Measurements from ENCODE around the gene CACNA2D4.
A peak's percentile ranks its signal among the peaks of the same experiment; 100 is the strongest.

CACNA2D4 gene

DNA sequence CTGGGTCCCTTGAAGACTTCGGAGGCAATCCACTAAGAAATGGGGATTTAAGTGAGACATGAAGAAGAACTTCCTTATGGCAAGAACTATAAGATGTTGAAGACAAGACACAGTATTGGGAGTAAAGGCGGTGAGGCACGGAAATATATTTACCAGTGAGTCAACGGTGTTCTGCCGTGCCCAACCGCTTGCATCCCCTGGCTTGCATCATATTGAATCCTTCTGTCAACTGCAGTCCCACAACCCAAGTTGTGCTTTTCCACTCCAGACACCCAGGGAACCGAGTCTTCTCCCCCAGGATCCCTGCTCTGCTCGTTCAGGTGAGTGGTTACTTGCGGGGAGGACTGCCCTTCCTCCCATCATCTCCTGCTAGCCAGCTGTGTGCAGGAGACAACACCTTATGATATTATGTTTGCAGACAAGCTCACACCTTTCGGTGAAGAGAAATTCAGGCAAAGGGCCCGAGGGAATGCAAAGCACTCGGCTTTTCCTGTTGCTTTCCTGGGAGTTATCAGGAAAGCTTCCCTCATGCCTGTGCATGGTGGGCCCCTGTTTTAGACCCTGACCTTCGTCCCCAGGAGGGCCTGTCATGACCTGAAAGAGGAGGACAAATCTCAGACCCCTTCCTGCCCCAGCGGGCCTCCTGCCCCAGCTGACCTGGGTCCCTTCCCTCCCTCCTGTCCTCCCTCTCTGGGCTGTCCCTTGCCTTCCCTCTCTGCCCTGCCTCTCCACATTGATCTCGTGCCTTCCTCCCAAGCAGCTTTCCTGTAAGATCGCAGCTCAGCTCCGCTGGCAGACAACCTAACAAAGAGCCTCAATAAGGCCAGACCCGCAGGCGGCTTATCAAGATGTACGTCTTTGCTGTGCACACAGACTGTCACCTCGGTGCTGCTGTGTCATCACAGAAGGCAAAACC lies 102.4 kb downstream of the CACNA2D4 start:
- Histone ChIP-seq H3K27me3 (ENCODE audit: low read depth, low read length) (peaks cover 22% of the 10 kb centered on the region), H3K9ac (ENCODE audit: low read length) (no peak overlapping the region), H3K4me1 (ENCODE audit: low read length) (peaks cover 20% of the 10 kb centered on the region)

DNA sequence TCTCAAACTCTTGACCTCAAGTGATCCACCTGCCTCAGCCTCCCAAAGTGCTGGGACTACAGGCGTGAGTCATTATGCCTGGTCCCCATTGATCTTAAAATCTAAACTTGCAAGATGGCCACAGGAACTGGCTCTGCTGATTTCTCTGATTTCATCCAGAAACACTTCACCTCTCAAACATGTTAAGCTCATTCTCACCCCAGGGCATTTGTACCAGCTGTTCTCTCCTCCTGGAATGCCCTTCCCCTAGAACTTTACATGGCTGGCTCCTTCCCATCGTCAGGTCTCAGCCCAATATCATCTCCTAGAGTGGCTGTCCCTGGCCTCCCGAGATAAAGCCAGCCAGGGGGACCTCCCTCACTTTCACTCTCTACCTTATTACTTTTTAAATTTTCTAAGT lies 103.3 kb downstream of the CACNA2D4 start:
- no peak overlapping the region for H3K4me3 ChIP-seq (ENCODE audit: low read length)
- no peak overlapping the region for H3K4me2 ChIP-seq (ENCODE audit: low read length)
- H3K36me3 ChIP-seq (replicated peaks; ENCODE audit: low read depth, low read length): no peaks in the 10 kb centered on the region
- peaks cover 22% of the 10 kb centered on the region; the same call in 1 of the 2 replicates for H3K27me3 ChIP-seq (ENCODE audit: low read depth, low read length)
- peaks cover 20% of the 10 kb centered on the region for H3K4me1 ChIP-seq (ENCODE audit: low read length)
- no peaks in the 10 kb centered on the region for H3K79me2 ChIP-seq (ENCODE audit: low read length)
- H4K20me1 ChIP-seq (ENCODE audit: insufficient read depth, low read length): no peaks in the 10 kb centered on the region
- TF ChIP-seq EZH2phosphoT487 (IDR thresholded peaks at IDR 0.05; ENCODE audit: low read depth): no peak
- TF ChIP-seq, protein P1, sequence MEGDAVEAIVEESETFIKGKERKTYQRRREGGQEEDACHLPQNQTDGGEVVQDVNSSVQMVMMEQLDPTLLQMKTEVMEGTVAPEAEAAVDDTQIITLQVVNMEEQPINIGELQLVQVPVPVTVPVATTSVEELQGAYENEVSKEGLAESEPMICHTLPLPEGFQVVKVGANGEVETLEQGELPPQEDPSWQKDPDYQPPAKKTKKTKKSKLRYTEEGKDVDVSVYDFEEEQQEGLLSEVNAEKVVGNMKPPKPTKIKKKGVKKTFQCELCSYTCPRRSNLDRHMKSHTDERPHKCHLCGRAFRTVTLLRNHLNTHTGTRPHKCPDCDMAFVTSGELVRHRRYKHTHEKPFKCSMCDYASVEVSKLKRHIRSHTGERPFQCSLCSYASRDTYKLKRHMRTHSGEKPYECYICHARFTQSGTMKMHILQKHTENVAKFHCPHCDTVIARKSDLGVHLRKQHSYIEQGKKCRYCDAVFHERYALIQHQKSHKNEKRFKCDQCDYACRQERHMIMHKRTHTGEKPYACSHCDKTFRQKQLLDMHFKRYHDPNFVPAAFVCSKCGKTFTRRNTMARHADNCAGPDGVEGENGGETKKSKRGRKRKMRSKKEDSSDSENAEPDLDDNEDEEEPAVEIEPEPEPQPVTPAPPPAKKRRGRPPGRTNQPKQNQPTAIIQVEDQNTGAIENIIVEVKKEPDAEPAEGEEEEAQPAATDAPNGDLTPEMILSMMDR (IDR thresholded peaks at IDR 0.05; ENCODE audit: low read depth, low read length): no peak
- no peak overlapping the region for H3K9ac ChIP-seq (ENCODE audit: low read length)
- no peak overlapping the region for H3K27ac ChIP-seq (ENCODE audit: low read length)
- no peaks in the 10 kb centered on the region for H3K9me3 ChIP-seq (ENCODE audit: insufficient read depth, low read length)
- H2AFZ ChIP-seq (ENCODE audit: low read depth, low read length): no peak overlapping the region

More for the DNA sequence above, 102.4 kb downstream of the CACNA2D4 start:
- Histone ChIP-seq H3K79me2 (ENCODE audit: low read length) (no peaks in the 10 kb centered on the region), H3K4me2 (ENCODE audit: low read length) (no peak overlapping the region), H3K36me3 (replicated peaks; ENCODE audit: low read depth, low read length) (no peaks in the 10 kb centered on the region), H3K4me3 (ENCODE audit: low read length) (no peak overlapping the region), H4K20me1 (ENCODE audit: insufficient read depth, low read length) (no peaks in the 10 kb centered on the region), H3K9me3 (ENCODE audit: insufficient read depth, low read length) (no peaks in the 10 kb centered on the region), H3K27ac (ENCODE audit: low read length) (no peak overlapping the region), H2AFZ (ENCODE audit: low read depth, low read length) (no peak overlapping the region)
- TF ChIP-seq, protein P1 (IDR thresholded peaks at IDR 0.05; ENCODE audit: low read depth, low read length): no peak
- TF ChIP-seq EZH2phosphoT487 (IDR thresholded peaks at IDR 0.05; ENCODE audit: low read depth): no peak

DNA sequence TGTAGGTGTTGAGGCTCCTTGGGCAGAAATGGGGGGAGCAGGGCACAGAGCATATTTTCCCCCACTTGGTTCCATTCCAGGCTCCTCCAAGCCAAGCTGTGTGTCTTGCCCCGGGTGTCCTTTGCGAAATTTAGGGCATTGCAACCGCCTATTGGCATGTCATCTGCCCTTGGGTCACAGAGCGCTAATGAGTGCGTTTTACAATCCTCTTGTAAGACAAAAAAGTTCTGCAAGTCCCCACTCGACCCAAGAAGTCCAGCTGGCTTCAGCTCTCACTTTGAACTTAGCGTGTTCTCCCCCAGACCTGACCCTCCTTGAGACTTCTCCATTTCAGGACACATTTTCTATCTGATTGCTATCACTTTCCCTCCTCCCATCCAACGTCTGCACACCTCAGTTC lies 104.2 kb downstream of the CACNA2D4 start:
- H3K27ac ChIP-seq (ENCODE audit: low read length): no peak overlapping the region
- peaks cover 22% of the 10 kb centered on the region; the same call in 1 of the 2 replicates for H3K27me3 ChIP-seq (ENCODE audit: low read depth, low read length)
- no peaks in the 10 kb centered on the region for H3K79me2 ChIP-seq (ENCODE audit: low read length)
- H2AFZ ChIP-seq (ENCODE audit: low read depth, low read length): no peak overlapping the region
- H3K4me3 ChIP-seq (ENCODE audit: low read length): no peak overlapping the region
- no peaks in the 10 kb centered on the region for H3K9me3 ChIP-seq (ENCODE audit: insufficient read depth, low read length)
- H3K4me1 ChIP-seq (ENCODE audit: low read length): peaks cover 20% of the 10 kb centered on the region
- no peak overlapping the region for H3K4me2 ChIP-seq (ENCODE audit: low read length)
- H3K36me3 ChIP-seq (replicated peaks; ENCODE audit: low read depth, low read length): no peaks in the 10 kb centered on the region
- TF ChIP-seq EZH2phosphoT487 (IDR thresholded peaks at IDR 0.05; ENCODE audit: low read depth): no peak
- H3K9ac ChIP-seq (ENCODE audit: low read length): no peak overlapping the region
- H4K20me1 ChIP-seq (ENCODE audit: insufficient read depth, low read length): no peaks in the 10 kb centered on the region

DNA sequence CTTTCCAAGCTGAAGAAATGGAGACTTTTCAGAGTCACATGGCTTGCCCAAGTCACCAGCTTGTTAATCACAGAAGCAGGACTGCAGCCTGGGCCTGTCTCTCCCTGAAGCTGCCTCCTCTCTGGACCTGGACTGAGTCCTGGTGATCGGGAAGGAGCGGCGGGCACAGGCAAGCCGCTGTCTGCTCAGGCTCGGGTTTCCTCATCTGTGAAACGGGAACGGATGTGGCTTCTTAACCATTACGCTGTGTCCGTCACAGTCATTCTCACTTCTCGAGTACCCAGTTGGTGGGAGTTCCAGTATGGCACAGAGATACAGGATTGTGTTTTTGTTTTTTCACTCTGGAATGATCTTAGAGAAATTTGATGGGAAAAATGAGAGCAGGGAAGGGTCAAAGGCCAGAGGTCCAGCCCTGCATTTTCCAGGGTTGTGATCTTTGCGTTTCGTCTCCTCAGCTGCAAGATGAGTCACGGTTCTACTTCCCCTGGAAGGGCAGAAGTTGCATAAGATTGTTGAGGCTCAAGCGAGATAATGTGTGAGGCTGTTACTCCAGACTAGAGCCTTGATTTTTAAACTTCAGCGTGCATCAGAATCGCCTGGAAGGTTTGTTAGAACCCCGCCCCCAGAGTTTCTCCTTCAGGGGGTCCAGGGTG lies 105.7 kb downstream of the CACNA2D4 start:
- no peaks in the 10 kb centered on the region for H3K36me3 ChIP-seq (replicated peaks; ENCODE audit: low read depth, low read length)
- no peaks in the 10 kb centered on the region for H3K9me3 ChIP-seq (ENCODE audit: insufficient read depth, low read length)
- H3K79me2 ChIP-seq (ENCODE audit: low read length): no peaks in the 10 kb centered on the region
- H3K27me3 ChIP-seq (ENCODE audit: low read depth, low read length): peaks cover 22% of the 10 kb centered on the region; the same call in 1 of the 2 replicates
- peak overlapping the region; percentile 41; the same call in 1 of the 2 replicates for H3K9ac ChIP-seq (ENCODE audit: low read length)
- peak overlapping the region; percentile 70 for H3K4me2 ChIP-seq (ENCODE audit: low read length)
- H2AFZ ChIP-seq (ENCODE audit: low read depth, low read length): peak overlapping the region; percentile 39
- H4K20me1 ChIP-seq (ENCODE audit: insufficient read depth, low read length): no peaks in the 10 kb centered on the region
- H3K4me1 ChIP-seq (ENCODE audit: low read length): peaks cover 20% of the 10 kb centered on the region
- H3K27ac ChIP-seq (ENCODE audit: low read length): peak overlapping the region; percentile 10
- peak overlapping the region; percentile 50 for H3K4me3 ChIP-seq (ENCODE audit: low read length)
- TF ChIP-seq, protein P1 (IDR thresholded peaks at IDR 0.05; ENCODE audit: low read depth, low read length): no peak
- no peak for TF ChIP-seq EZH2phosphoT487 (IDR thresholded peaks at IDR 0.05; ENCODE audit: low read depth)
